Measurements from ENCODE around the gene XXYLT1.

XXYLT1 gene

GRCh38 chr3:195021692-195022091, 249.3 kb downstream of the XXYLT1 start:
- Histone ChIP-seq H3K4me2 (ENCODE audit: low read length) (no peak overlapping the region), H3K79me2 (ENCODE audit: control insufficient read depth, low read length) (no peaks in the 10 kb centered on the region), H3K27me3 (ENCODE audit: control insufficient read depth, low read length) (peaks cover 36% of the 10 kb centered on the region), H4K20me1 (ENCODE audit: control insufficient read depth, insufficient read depth, low read depth, low read length) (no peaks in the 10 kb centered on the region), H3F3A (ENCODE audit: control insufficient read depth, insufficient read depth) (no peaks in the 10 kb centered on the region), H3K9me2 (replicated peaks; ENCODE audit: control insufficient read depth, low read length) (no peaks in the 10 kb centered on the region), H3K4me3 (ENCODE audit: low read length) (no peak overlapping the region), H3K9me3 (ENCODE audit: control insufficient read depth, insufficient read depth, low read length) (no peaks in the 10 kb centered on the region), H3K27ac (ENCODE audit: low read depth, low read length) (no peak overlapping the region), H3K36me3 (ENCODE audit: control insufficient read depth, low read length) (no peaks in the 10 kb centered on the region), H3K4me1 (ENCODE audit: control insufficient read depth, low read length) (no peaks in the 10 kb centered on the region)
- TF ChIP-seq EZH2phosphoT487 (IDR thresholded peaks at IDR 0.05; ENCODE audit: borderline replicate concordance, low read length) = no peak
- no peak for TF ChIP-seq CTCF (IDR thresholded peaks at IDR 0.05; ENCODE audit: low read depth, low read length, poor library complexity, severe bottlenecking)

GRCh38 chr3:195020921-195021320, 250.0 kb downstream of the XXYLT1 start:
- TF ChIP-seq EZH2phosphoT487 (IDR thresholded peaks at IDR 0.05; ENCODE audit: borderline replicate concordance, low read length) (no peak), CTCF (IDR thresholded peaks at IDR 0.05; ENCODE audit: low read depth, low read length, poor library complexity, severe bottlenecking) (no peak)
- H3K27me3 ChIP-seq (ENCODE audit: control insufficient read depth, low read length) = peaks cover 37% of the 10 kb centered on the region

DNA sequence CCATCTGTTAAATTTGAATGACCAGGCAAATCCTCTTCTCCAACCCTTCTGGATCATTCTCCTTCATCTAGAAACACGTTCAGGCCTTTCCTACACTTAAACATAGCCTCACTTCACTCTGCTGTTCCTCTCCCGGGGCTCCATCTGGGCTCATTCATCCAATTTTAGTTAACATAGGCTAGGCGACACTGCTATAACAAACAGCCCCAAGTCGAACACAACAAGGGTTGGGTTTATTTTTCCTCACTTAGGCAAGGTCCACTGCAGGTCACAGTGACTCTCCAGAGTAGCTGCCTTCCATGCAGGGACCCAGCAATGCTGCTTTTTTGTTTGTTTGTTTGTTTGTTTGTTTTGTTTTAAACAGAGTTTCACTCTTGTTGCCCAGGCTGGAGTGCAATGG, 250.8 kb downstream of the XXYLT1 start:
- no peaks in the 10 kb centered on the region for H3K4me1 ChIP-seq (ENCODE audit: control insufficient read depth, low read length)
- H3K79me2 ChIP-seq (ENCODE audit: control insufficient read depth, low read length) = no peaks in the 10 kb centered on the region
- no peak overlapping the region for H3K4me2 ChIP-seq (ENCODE audit: low read length)
- no peaks in the 10 kb centered on the region for H3K36me3 ChIP-seq (ENCODE audit: control insufficient read depth, low read length)
- peaks cover 38% of the 10 kb centered on the region for H3K27me3 ChIP-seq (ENCODE audit: control insufficient read depth, low read length)
- no peaks in the 10 kb centered on the region for H3K9me3 ChIP-seq (ENCODE audit: control insufficient read depth, insufficient read depth, low read length)
- no peaks in the 10 kb centered on the region for H3F3A ChIP-seq (ENCODE audit: control insufficient read depth, insufficient read depth)
- H3K4me3 ChIP-seq (ENCODE audit: low read length) = no peak overlapping the region
- H4K20me1 ChIP-seq (ENCODE audit: control insufficient read depth, insufficient read depth, low read depth, low read length) = no peaks in the 10 kb centered on the region
- no peaks in the 10 kb centered on the region for H3K9me2 ChIP-seq (replicated peaks; ENCODE audit: control insufficient read depth, low read length)
- TF ChIP-seq CTCF (IDR thresholded peaks at IDR 0.05; ENCODE audit: low read depth, low read length, poor library complexity, severe bottlenecking) = no peak
- H3K27ac ChIP-seq (ENCODE audit: low read depth, low read length) = no peak overlapping the region

More at GRCh38 chr3:195020921-195021320, 250.0 kb downstream of the XXYLT1 start:
- Histone ChIP-seq H4K20me1 (ENCODE audit: control insufficient read depth, insufficient read depth, low read depth, low read length) (no peaks in the 10 kb centered on the region), H3K79me2 (ENCODE audit: control insufficient read depth, low read length) (no peaks in the 10 kb centered on the region), H3K36me3 (ENCODE audit: control insufficient read depth, low read length) (no peaks in the 10 kb centered on the region), H3F3A (ENCODE audit: control insufficient read depth, insufficient read depth) (no peaks in the 10 kb centered on the region), H3K4me1 (ENCODE audit: control insufficient read depth, low read length) (no peaks in the 10 kb centered on the region), H3K9me2 (replicated peaks; ENCODE audit: control insufficient read depth, low read length) (no peaks in the 10 kb centered on the region), H3K27ac (ENCODE audit: low read depth, low read length) (no peak overlapping the region), H3K4me3 (ENCODE audit: low read length) (no peak overlapping the region), H3K9me3 (ENCODE audit: control insufficient read depth, insufficient read depth, low read length) (no peaks in the 10 kb centered on the region), H3K4me2 (ENCODE audit: low read length) (no peak overlapping the region)

DNA sequence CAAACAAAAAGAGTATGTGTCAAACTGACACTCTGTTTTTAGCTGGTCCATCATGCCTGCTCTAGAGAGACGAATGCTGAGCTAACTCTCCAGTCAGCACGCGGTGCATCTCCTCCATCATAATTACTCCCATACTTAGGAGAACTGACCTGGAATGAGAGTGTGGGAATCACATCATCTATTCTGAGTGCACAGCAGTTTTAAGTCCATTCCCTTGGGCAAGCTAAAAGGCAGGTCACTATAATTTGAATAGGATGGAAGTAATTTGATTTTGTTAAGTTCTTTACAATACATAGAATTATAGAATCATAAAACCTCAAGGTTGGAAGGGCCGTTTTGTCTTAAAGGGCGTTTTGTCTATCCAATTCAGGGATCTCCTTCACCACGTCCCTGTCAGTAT, 251.6 kb downstream of the XXYLT1 start:
- Histone ChIP-seq H3K27me3 (ENCODE audit: control insufficient read depth, low read length) (peaks cover 44% of the 10 kb centered on the region), H3K9me3 (ENCODE audit: control insufficient read depth, insufficient read depth, low read length) (no peaks in the 10 kb centered on the region), H3K4me1 (ENCODE audit: control insufficient read depth, low read length) (no peaks in the 10 kb centered on the region), H3F3A (ENCODE audit: control insufficient read depth, insufficient read depth) (no peaks in the 10 kb centered on the region), H4K20me1 (ENCODE audit: control insufficient read depth, insufficient read depth, low read depth, low read length) (no peaks in the 10 kb centered on the region), H3K27ac (ENCODE audit: low read depth, low read length) (no peak overlapping the region), H3K36me3 (ENCODE audit: control insufficient read depth, low read length) (no peaks in the 10 kb centered on the region), H3K79me2 (ENCODE audit: control insufficient read depth, low read length) (no peaks in the 10 kb centered on the region), H3K9me2 (replicated peaks; ENCODE audit: control insufficient read depth, low read length) (no peaks in the 10 kb centered on the region), H3K4me3 (ENCODE audit: low read length) (no peak overlapping the region), H3K4me2 (ENCODE audit: low read length) (no peak overlapping the region)
- no peak for TF ChIP-seq CTCF (IDR thresholded peaks at IDR 0.05; ENCODE audit: low read depth, low read length, poor library complexity, severe bottlenecking)
- TF ChIP-seq EZH2phosphoT487 (IDR thresholded peaks at IDR 0.05; ENCODE audit: borderline replicate concordance, low read length) = no peak

All from DOHH2 (cell line).